OCI-LY7 (cell line): ENCODE data around the gene ANKS1B.

Experiments used
- EZH2phosphoT487 ChIP-seq: fragments of 200-600 bp; sonication (generic); IDR thresholded peaks from 2 replicates; pipeline ENCODE4 v1.6.1; 2018; ENCODE audit warnings: low read depth, borderline replicate concordance, mild to moderate bottlenecking, mixed run types, antibody characterized with exemption, low read length, moderate library complexity, mixed read lengths
- TF ChIP-seq, protein P1 (sequence below): fragments of 200-600 bp; sonication (generic); conservative IDR thresholded peaks from 2 replicates; pipeline ENCODE4 v1.5.1; 2014; ENCODE audit warnings: mild to moderate bottlenecking, antibody characterized with exemption, low read length, moderate library complexity, mixed read lengths

DNA sequence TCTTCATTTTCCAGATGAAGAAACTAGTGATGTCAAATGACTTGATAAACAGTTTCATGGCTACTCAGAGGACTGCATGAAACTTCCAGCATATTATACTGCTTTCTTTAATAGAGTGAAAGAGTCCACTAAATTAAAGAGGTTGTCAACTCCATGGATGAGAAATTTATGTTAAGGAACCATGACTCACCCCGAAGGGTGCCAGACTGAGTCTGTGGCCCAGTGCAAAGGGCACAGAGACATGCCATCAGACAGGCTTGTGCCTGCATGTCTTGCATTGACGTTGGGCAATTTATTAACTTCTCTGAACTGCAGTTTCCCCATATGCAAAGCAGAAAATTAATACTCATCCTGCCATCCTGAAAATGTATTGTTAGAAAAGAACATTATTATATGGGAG, 957.3 kb downstream of the ANKS1B start:
- TF ChIP-seq, protein P1, sequence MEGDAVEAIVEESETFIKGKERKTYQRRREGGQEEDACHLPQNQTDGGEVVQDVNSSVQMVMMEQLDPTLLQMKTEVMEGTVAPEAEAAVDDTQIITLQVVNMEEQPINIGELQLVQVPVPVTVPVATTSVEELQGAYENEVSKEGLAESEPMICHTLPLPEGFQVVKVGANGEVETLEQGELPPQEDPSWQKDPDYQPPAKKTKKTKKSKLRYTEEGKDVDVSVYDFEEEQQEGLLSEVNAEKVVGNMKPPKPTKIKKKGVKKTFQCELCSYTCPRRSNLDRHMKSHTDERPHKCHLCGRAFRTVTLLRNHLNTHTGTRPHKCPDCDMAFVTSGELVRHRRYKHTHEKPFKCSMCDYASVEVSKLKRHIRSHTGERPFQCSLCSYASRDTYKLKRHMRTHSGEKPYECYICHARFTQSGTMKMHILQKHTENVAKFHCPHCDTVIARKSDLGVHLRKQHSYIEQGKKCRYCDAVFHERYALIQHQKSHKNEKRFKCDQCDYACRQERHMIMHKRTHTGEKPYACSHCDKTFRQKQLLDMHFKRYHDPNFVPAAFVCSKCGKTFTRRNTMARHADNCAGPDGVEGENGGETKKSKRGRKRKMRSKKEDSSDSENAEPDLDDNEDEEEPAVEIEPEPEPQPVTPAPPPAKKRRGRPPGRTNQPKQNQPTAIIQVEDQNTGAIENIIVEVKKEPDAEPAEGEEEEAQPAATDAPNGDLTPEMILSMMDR: no peak
- TF ChIP-seq EZH2phosphoT487: no peak
